GM23248 (cell line): ENCODE data around the gene SDR42E2.

Source experiments
- EZH2 ChIP-seq: fragments of 200-600 bp; sonication (generic); IDR thresholded peaks from 2 replicates; pipeline ENCODE4 v1.6.1; 2018; ENCODE audit warnings: antibody characterized with exemption, mild to moderate bottlenecking; ENCODE audit not compliant: insufficient read depth, poor library complexity, severe bottlenecking
- EZH2phosphoT487 ChIP-seq: fragments of 200-600 bp; sonication (generic); IDR thresholded peaks from 2 replicates; pipeline ENCODE4 v1.6.1; 2018; ENCODE audit warnings: antibody characterized with exemption, moderate library complexity, mild to moderate bottlenecking, low read depth; ENCODE audit not compliant: insufficient read depth

GRCh38 chr16:22217890-22218730 lies 55.8 kb downstream of the SDR42E2 start:
- no peak for TF ChIP-seq EZH2phosphoT487
- TF ChIP-seq EZH2, result no peak
